Tongue (tissue), 2 donors: ENCODE results near the gene GOPC. TPM values are rescaled to one million over a fixed set of nuclear protein-coding genes. Genes with fewer than 3 reads are reported as not detected.

ENCODE experiments used
- DNase-seq: peaks from one replicate; pipeline ENCODE4 v3.0.0-alpha.2; 2015
- total RNA-seq: library from RNA; depleted of rRNA; stranded (reverse); fragments of >200 nt; gene quantifications from one replicate; pipeline ENCODE4 v1.2.3, GENCODE V29; 2014

Gene GOPC
- total RNA-seq, 1 donor from 2014 or later, result 59.7 TPM

DNA sequence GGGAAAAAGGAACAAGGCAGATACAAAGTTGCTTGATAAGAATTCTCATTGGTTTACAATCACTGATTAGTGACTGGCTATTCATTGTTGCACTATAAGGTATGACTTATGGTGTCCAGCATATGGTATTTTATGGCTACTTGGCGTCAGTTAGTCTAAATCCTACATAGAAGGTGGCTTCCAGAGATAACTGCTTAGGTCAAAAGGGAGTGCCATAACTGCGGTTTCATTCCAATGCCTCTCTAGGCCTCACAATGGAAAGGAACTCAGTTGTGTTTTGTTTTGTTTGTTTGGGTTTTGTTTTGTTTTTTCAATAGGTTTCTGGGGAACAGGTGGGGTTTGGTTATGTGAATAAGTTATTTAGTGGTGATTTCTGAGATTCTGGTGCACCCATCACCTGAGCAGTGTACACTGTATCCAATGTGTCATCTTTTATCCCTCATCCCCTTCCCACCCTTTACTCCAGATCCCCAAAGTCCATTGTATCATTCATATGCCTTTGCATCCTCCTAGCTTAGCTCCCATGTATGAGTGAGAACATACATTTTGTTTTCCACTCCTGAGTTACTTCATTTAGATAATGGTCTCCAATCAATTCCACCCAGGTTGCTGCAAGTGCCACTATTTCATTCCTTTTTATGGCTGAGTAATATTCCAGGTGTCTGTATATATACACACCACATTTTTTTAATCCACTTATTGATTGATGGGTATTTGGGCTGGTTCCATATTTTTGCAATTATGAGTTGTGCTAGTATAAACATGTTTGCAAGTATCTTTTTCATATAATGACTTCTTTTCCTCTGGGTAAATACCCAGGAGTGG, 7.0 kb downstream of the GOPC start:
- no peak for DNase-seq

GRCh38 chr6:117592983-117593759, 9.1 kb downstream of the GOPC start:
- DNase-seq, result no peak

- DNase-seq, result no peak
Observed at GRCh38 chr6:117591405-117591804, 10.9 kb downstream of the GOPC start.

DNA sequence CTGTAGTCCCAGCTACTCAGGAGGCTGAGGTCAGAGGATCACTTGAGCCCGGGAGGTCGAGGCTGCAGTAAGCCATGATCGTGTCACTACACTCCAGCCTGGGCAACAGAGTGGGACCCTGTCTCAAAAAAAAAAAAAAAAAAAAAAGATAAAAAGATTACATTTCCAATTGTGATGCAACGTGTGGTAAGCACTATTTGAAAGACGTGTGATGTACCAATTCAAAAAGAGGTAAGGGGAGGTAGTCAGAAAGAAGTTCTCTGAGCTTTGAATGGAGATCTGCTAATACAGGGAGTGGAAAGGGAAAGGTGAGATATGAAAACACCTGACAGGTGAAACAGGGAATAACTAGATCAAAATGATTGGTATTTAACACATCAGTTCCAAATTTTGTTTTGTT, 11.9 kb downstream of the GOPC start:
- DNase-seq, result no peak

DNA sequence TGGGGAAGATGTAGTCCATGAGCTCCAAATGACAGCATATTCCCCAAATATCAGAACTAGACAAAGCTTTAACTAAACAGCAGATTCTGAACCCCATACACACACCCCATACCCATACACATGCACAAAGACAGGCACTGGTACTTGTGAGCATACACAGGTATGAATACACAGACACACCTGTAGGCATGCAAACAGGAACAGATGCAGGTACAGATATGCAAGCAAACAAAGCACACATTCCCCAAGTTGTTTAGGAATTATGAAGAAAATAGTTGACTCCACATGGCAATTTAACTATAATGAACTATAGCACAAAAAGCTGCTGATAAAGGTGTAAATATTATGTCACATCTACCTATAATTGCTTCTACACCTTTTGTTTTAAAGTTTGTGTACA, 16.7 kb downstream of the GOPC start:
- no peak for DNase-seq

GRCh38 chr6:117574198-117574597, 28.1 kb downstream of the GOPC start:
- no peak for DNase-seq

GRCh38 chr6:117573006-117573680, 29.2 kb downstream of the GOPC start:
- peak; percentile 38 for DNase-seq

- DNase-seq, result no peak
Observed at GRCh38 chr6:117568831-117569410, 33.4 kb downstream of the GOPC start.

DNA sequence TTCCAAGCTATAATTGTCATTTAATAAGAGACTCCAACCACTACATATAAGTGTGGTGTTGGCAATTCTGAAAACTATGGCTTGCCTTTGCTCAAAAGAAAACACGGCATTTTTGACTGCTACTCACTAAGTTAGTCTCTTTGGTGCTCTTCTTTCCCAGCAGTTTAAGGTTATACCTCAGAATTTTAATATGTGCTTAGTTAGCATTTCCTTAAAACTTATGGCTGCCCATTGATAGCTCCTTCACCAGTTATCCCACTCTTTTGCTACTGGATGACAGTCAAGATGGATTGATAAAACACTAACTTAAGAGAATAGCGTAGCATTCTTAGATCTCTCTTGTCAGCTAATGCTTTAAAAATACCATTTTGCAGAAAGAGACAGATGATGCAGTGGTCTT, 34.1 kb downstream of the GOPC start:
- DNase-seq, result no peak

GRCh38 chr6:117564681-117565080, 37.6 kb downstream of the GOPC start:
- no peak for DNase-seq

- DNase-seq, result no peak
Observed at GRCh38 chr6:117561128-117561527, 41.2 kb downstream of the GOPC start.

DNA sequence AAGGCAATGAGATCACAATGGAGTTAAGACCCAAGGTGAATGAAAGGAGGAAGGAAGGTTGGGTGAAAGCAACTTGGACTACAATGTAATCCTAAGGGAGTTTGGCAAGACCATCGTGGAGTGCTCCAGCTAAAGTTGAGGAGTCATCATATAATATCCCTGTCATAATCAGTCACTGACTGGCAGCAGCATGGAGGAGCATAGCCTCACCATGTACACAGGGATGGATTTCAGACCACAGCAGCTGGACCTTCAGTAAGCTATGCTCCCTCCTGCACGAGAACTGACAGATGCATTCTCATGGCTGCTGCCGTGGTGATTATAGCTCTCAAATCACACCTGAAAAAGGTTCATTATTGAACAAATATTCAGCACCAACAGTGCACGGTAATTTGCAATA, 43.0 kb downstream of the GOPC start:
- DNase-seq, result peak; percentile 18

- no peak for DNase-seq
Observed at GRCh38 chr6:117558818-117559217, 43.5 kb downstream of the GOPC start.

GRCh38 chr6:117557951-117558350, 44.4 kb downstream of the GOPC start:
- no peak for DNase-seq

- DNase-seq, result peak; percentile 77
Observed at GRCh38 chr6:117555882-117556498, 46.3 kb downstream of the GOPC start.

DNA sequence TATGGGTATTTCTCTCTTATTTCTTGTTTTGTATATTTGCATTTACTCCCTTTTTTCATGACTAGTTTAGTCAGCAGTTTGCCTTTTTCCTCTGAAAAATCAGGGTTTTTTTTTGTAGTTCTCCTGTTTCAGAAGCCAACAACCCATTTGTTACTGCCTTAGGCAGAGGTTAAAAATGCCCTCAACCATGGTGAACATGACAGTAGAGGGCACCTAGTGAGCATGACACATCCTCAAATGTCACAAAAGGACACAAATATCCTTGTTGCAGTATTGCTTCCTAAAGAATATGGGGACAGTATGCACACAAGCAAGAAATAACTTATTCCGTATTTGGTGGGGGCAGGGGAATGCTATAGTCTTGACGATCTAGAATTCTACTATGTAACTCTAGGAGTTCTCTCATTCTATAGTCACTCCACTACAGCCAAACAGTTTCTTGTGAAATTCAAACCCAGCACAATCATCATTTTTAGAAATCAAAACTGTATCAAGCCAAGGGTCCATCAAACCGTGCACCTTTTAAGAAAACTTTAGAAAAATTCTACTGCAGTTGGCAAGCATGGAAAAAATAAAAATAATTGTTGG, 47.0 kb downstream of the GOPC start:
- no peak for DNase-seq

DNA sequence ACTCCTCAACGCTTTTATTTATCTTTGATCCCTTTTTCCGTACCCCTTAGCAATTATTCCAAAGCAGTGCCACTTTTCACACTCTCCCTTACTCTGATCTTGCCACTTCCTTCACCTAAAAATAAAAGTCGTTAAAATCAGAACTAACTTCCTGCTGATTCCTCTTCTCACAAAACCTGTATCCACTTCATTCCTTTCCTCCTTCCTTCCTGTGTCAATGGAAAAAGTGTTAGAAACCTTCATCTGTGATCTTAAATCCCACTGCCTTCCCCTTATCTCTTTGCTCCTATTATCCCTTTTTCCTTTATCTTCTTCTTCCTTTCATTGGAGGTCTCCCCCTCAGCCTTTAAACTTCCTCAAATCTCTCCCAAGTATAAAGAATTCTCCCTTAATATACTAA, 49.2 kb downstream of the GOPC start:
- no peak for DNase-seq

GRCh38 chr6:117552618-117553017, 49.7 kb downstream of the GOPC start:
- no peak for DNase-seq

DNA sequence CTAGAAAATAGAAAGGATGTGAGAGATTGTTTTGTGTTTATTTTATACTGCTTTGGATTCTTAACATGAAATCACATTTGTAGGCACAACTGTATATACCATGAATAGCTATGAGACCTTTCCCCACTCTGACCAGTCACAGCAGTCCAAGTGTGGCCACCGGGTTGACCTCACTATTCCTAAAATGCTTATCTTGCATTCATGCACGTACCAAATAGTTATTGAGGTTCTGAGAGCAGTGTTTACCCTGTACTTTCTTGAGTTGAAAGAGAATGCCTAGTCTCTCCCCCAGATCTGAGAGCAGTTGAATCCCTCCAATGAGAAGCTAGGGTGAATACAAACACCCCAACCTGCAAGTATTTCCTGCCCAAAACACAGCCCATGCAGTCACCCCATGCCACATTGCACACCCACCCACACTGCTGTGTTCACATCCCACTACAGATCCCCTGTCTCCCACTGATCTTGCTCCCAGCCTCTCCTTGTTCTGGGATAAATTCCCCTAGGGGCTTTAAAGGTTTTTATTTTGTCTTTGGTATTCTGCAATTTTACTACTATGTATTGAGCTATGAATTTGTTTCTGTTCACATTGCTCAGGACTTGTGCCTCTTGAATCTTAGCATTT, 51.6 kb downstream of the GOPC start:
- DNase-seq, result no peak

DNA sequence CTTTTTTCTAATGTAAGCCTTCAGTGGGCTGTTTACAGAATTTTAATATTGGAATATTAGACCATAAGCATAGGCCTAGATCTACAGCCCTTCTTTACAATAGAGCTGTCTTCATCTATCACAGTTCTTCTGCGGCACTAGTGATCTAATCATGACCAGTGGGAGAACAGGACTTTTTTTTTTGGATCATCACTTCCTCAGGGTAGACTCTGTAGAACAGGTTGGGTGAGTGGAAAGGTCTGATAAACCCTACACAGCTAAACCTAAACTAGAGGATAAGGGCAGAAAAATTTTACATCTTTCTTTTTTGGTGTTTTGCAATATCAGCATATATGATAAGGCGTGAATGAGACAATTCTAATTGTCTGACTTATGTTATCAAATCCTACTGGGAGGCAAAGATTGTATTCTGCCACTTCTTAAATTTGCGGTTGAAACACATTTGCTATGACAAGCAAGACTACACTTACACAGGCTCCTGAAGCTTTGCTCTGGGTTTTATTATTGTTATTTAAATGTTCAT, 52.2 kb downstream of the GOPC start:
- no peak for DNase-seq

- no peak for DNase-seq
Observed at GRCh38 chr6:117549611-117550010, 52.7 kb downstream of the GOPC start.
